ENCODE data around the gene SURF4. TPM values are rescaled to one million over a fixed set of nuclear protein-coding genes. Genes with fewer than 3 reads are reported as not detected.
"Not testable (repeated sequence)": the region's sequence is repeated elsewhere in the genome, so short reads cannot be mapped to it uniquely, and the experiment has no call there.

SURF4 gene
- polyA plus RNA-seq, 1 experiment: 401 TPM

- CTCF ChIA-PET: interaction anchor here (1.4 kb wide), 1 partner anchor 12 kb away, joined by 4 read pairs; no protein-coding TSS in a partner anchor
- Histone ChIP-seq H3K27me3 (ENCODE audit: control insufficient read depth, insufficient read depth, low read length) (peaks cover 13% of the 10 kb centered on the region), H3K36me3 (ENCODE audit: control insufficient read depth, insufficient read depth, low read length) (peaks cover 5% of the 10 kb centered on the region; the same call in 1 of the 2 replicates), H3K4me3 (ENCODE audit: low read depth, low read length) (no peak overlapping the region)
- no peak for TF ChIP-seq CTCF (IDR thresholded peaks at IDR 0.05; ENCODE audit: insufficient read depth, low read depth, low read length)
- no peak for DNase-seq (ENCODE audit: low read depth)
- POLR2A ChIA-PET: no interaction called here
Measured at GRCh38 chr9:133397895-133398294, 22.0 kb upstream of the SURF4 start.

GRCh38 chr9:133397370-133397769 is 21.5 kb upstream of the SURF4 start:
- no peak for DNase-seq (ENCODE audit: low read depth)
- no peak overlapping the region for H3K4me3 ChIP-seq (ENCODE audit: low read depth, low read length)
- ChIA-PET CTCF (interaction anchor here (1.4 kb wide), 2 partner anchors 11 to 98 kb away, joined by 4 to 5 read pairs; no protein-coding TSS in a partner anchor), POLR2A (no interaction called here)
- no peak for TF ChIP-seq CTCF (IDR thresholded peaks at IDR 0.05; ENCODE audit: insufficient read depth, low read depth, low read length)
- H3K36me3 ChIP-seq (ENCODE audit: control insufficient read depth, insufficient read depth, low read length): peaks cover 3% of the 10 kb centered on the region; the same call in 1 of the 2 replicates
- H3K27me3 ChIP-seq (ENCODE audit: control insufficient read depth, insufficient read depth, low read length): peaks cover 13% of the 10 kb centered on the region

- TF ChIP-seq CTCF (IDR thresholded peaks at IDR 0.05; ENCODE audit: insufficient read depth, low read depth, low read length): peak; percentile 44
- POLR2A ChIA-PET: no interaction called here
- CTCF ChIA-PET: interaction anchor here (1.4 kb wide), 2 partner anchors 11 to 99 kb away, joined by 4 to 5 read pairs; no protein-coding TSS in a partner anchor
- Histone ChIP-seq H3K27me3 (ENCODE audit: control insufficient read depth, insufficient read depth, low read length) (peaks cover 13% of the 10 kb centered on the region), H3K36me3 (ENCODE audit: control insufficient read depth, insufficient read depth, low read length) (peaks cover 3% of the 10 kb centered on the region; the same call in 1 of the 2 replicates), H3K4me3 (ENCODE audit: low read depth, low read length) (no peak overlapping the region)
- no peak for DNase-seq (ENCODE audit: low read depth)
Measured at GRCh38 chr9:133396952-133397351, 21.1 kb upstream of the SURF4 start.

GRCh38 chr9:133394687-133395271 is 18.9 kb upstream of the SURF4 start:
- no peak for TF ChIP-seq CTCF (IDR thresholded peaks at IDR 0.05; ENCODE audit: insufficient read depth, low read depth, low read length)
- POLR2A ChIA-PET: no interaction called here
- CTCF ChIA-PET: interaction anchor here (0.9 to 1.7 kb wide), 2 partner anchors 8 to 89 kb away, joined by 3 to 5 read pairs; no protein-coding TSS in a partner anchor
- Histone ChIP-seq H3K4me3 (ENCODE audit: low read depth, low read length) (no peak overlapping the region), H3K36me3 (ENCODE audit: control insufficient read depth, insufficient read depth, low read length) (no peaks in the 10 kb centered on the region), H3K27me3 (ENCODE audit: control insufficient read depth, insufficient read depth, low read length) (peaks cover 13% of the 10 kb centered on the region)
- DNase-seq (ENCODE audit: low read depth): no peak

GRCh38 chr9:133393399-133393798 is 17.5 kb upstream of the SURF4 start:
- POLR2A ChIA-PET: no interaction called here
- no peak overlapping the region for H3K4me3 ChIP-seq (ENCODE audit: low read depth, low read length)
- no peak for TF ChIP-seq CTCF (IDR thresholded peaks at IDR 0.05; ENCODE audit: insufficient read depth, low read depth, low read length)
- peaks cover 13% of the 10 kb centered on the region for H3K27me3 ChIP-seq (ENCODE audit: control insufficient read depth, insufficient read depth, low read length)
- no peaks in the 10 kb centered on the region for H3K36me3 ChIP-seq (ENCODE audit: control insufficient read depth, insufficient read depth, low read length)
- no peak for DNase-seq (ENCODE audit: low read depth)
- CTCF ChIA-PET: no interaction called here

GRCh38 chr9:133392308-133392707 is 16.4 kb upstream of the SURF4 start:
- H3K36me3 ChIP-seq (ENCODE audit: control insufficient read depth, insufficient read depth, low read length); POLR2A ChIA-PET; DNase-seq (ENCODE audit: low read depth); H3K4me3 ChIP-seq (ENCODE audit: low read depth, low read length); CTCF ChIA-PET; H3K27me3 ChIP-seq (ENCODE audit: control insufficient read depth, insufficient read depth, low read length): not testable (repeated sequence)

- DNase-seq (ENCODE audit: low read depth); POLR2A ChIA-PET; H3K4me3 ChIP-seq (ENCODE audit: low read depth, low read length); CTCF ChIA-PET; H3K36me3 ChIP-seq (ENCODE audit: control insufficient read depth, insufficient read depth, low read length); H3K27me3 ChIP-seq (ENCODE audit: control insufficient read depth, insufficient read depth, low read length): not testable (repeated sequence)
Measured at GRCh38 chr9:133391449-133391848, 15.6 kb upstream of the SURF4 start.
